PC-3 (cell line): ENCODE results near the gene EIPR1.

ENCODE experiments used
- CTCF ChIP-seq: fragments of 300-600 bp; sonication (generic); conservative IDR thresholded peaks from 2 replicates; pipeline ENCODE4 v1.5.1; 2017; ENCODE audit warnings: antibody characterized with exemption, low read depth, mild to moderate bottlenecking, low read length
- EZH2 ChIP-seq: fragments of 300-600 bp; sonication (generic); IDR thresholded peaks from one replicate; pipeline ENCODE4 v1.6.1; 2017; ENCODE audit warnings: antibody characterized with exemption, mild to moderate bottlenecking, low read length; ENCODE audit not compliant: unreplicated experiment

- TF ChIP-seq EZH2 (no peak), CTCF (no peak)
These were observed 53.0 kb downstream of the EIPR1 start for GRCh38 chr2:3324404-3325281.
